Keratinocyte (primary cell): ENCODE results near the gene MAPT. TPM values are rescaled to one million over a fixed set of nuclear protein-coding genes. Genes with fewer than 3 reads are reported as not detected.

ENCODE experiments used
- DNase-seq: peaks from one replicate; pipeline ENCODE4 v3.0.0-alpha.2; 2011; ENCODE audit warnings: low read depth, missing footprints, low spot score
- FAIRE-seq: peaks from 2 replicates; lab custom pipeline; 2011; peaks lifted over from hg19 to GRCh38; lab: Jason Lieb, UNC
- H2AFZ ChIP-seq: 2 replicates; pipeline ENCODE4 v1.6.0; 2012; ENCODE audit warnings: low read length, control low read depth, inconsistent platforms; ENCODE audit not compliant: control insufficient read depth
- H3K27ac ChIP-seq: 2 replicates; pipeline ENCODE4 v1.5.1; 2011; ENCODE audit warnings: low read length; ENCODE audit not compliant: control insufficient read depth, insufficient read depth
- H3K27me3 ChIP-seq: 3 replicates; pipeline ENCODE4 v1.6.0; 2011; ENCODE audit warnings: low read length; ENCODE audit not compliant: control insufficient read depth, insufficient read depth; ENCODE audit errors: extremely low read depth
- H3K36me3 ChIP-seq, 2 experiments: 2 replicates in 1 of 2; 3 replicates in 1 of 2; pipeline ENCODE4 v1.5.1; 2011; ENCODE audit warnings: low read length in 2 of 2, mild to moderate bottlenecking in 1 of 2; ENCODE audit not compliant: control insufficient read depth in 2 of 2, insufficient read depth in 2 of 2; ENCODE audit errors: extremely low read depth in 1 of 2
- H3K4me1 ChIP-seq: 3 replicates; pipeline ENCODE4 v1.5.1; 2011; ENCODE audit warnings: low read length; ENCODE audit not compliant: control insufficient read depth, insufficient read depth; ENCODE audit errors: extremely low read depth
- H3K4me2 ChIP-seq: 3 replicates; pipeline ENCODE4 v1.6.0; 2011; ENCODE audit warnings: low read depth, low read length; ENCODE audit not compliant: control insufficient read depth, insufficient read depth; ENCODE audit errors: extremely low read depth
- H3K4me3 ChIP-seq, 3 experiments: fragments of 200-600 bp in 1 of 3; sonication (generic) in 1 of 3; 2 replicates in 2 of 3; 3 replicates in 1 of 3; pipeline ENCODE4 v1.5.1; 2011 to 2016; ENCODE audit warnings: low read length in 3 of 3, mild to moderate bottlenecking in 3 of 3, control low read depth in 2 of 3, inconsistent platforms in 1 of 3, low read depth in 1 of 3, mixed read lengths in 1 of 3, mixed run types in 1 of 3, moderate library complexity in 1 of 3; ENCODE audit not compliant: control insufficient read depth in 2 of 3, insufficient read depth in 2 of 3; ENCODE audit errors: extremely low read depth in 1 of 3
- H3K79me2 ChIP-seq: 2 replicates; pipeline ENCODE4 v1.6.0; 2012; ENCODE audit warnings: low read length; ENCODE audit not compliant: control insufficient read depth, insufficient read depth
- H3K9ac ChIP-seq: 3 replicates; pipeline ENCODE4 v1.6.0; 2011; ENCODE audit warnings: low read length; ENCODE audit not compliant: control insufficient read depth, insufficient read depth; ENCODE audit errors: extremely low read depth
- H3K9me1 ChIP-seq: 3 replicates; pipeline ENCODE4 v1.6.0; 2011; ENCODE audit warnings: low read length; ENCODE audit not compliant: control insufficient read depth, insufficient read depth; ENCODE audit errors: extremely low read depth
- H3K9me3 ChIP-seq: 2 replicates; pipeline ENCODE4 v1.5.1; 2012; ENCODE audit warnings: low read depth, low read length; ENCODE audit not compliant: control insufficient read depth
- H4K20me1 ChIP-seq: 3 replicates; pipeline ENCODE4 v1.6.0; 2011; ENCODE audit warnings: low read length; ENCODE audit not compliant: control insufficient read depth, insufficient read depth; ENCODE audit errors: extremely low read depth
- CTCF ChIP-seq, 3 experiments: IDR thresholded peaks in 1 of 3; conservative IDR thresholded peaks in 1 of 3; optimal IDR thresholded peaks in 1 of 3; 2 replicates in 2 of 3; 3 replicates in 1 of 3; pipeline versions ENCODE3 to v1.5.1; 2011; ENCODE audit warnings: low read length in 3 of 3, mild to moderate bottlenecking in 3 of 3, moderate library complexity in 2 of 3, control low read depth in 1 of 3, inconsistent platforms in 1 of 3; ENCODE audit not compliant: insufficient read depth in 2 of 3; ENCODE audit errors: extremely low read depth in 1 of 3
- EZH2 ChIP-seq: IDR thresholded peaks from one replicate; pipeline ENCODE4 v1.6.1; 2012; ENCODE audit warnings: inconsistent platforms, mild to moderate bottlenecking, low read length, moderate library complexity
- dilution Hi-C: fragments of 300-500 bp; cut with MboI; formaldehyde crosslinking; loops from one replicate; pipeline ENCODE4 v1.7.0; 2020; ENCODE audit warnings: low sequenced_read_pairs; ENCODE audit not compliant: extremely low pct_ligation_motif_present
- polyA plus RNA-seq, 5 experiments: library from polyadenylated mRNA; depleted of rRNA in 3 of 5; stranded (reverse) in 3 of 5; stranded (forward) in 1 of 5; unstranded in 1 of 5; fragments of >200 nt; gene quantifications; 1 replicate in 1 of 5; 2 replicates in 3 of 5; 3 replicates in 1 of 5; pipeline versions ENCODE4 v1.2.1 to v1.2.3, GENCODE V29; 2011 to 2012; ENCODE audit warnings: missing spikeins in 2 of 5, low read depth in 1 of 5, low replicate concordance in 1 of 5

Gene MAPT
- polyA plus RNA-seq, 1 donor (not counting 4 experiments of a cell fraction or from before 2014, with no cell fraction given) = 0.08 TPM

- Histone ChIP-seq H2AFZ (no peak overlapping the region), H3K4me2 (no peak overlapping the region), H3K9me1 (no peaks in the 10 kb centered on the region), H3K27ac (no peak overlapping the region), H4K20me1 (no peaks in the 10 kb centered on the region), H3K9me3 (no peaks in the 10 kb centered on the region), H3K79me2 (no peaks in the 10 kb centered on the region), H3K4me3 (no peak overlapping the region), H3K9ac (no peak overlapping the region), H3K4me1 (no peaks in the 10 kb centered on the region), H3K27me3 (no peaks in the 10 kb centered on the region), H3K36me3 (peaks cover 41 to 53% of the 10 kb centered on the region in 2 experiments)
- TF ChIP-seq CTCF (optimal IDR thresholded peaks at IDR 0.05 in 1 of 3, IDR thresholded peaks at IDR 0.05 in 1 of 3, conservative IDR thresholded peaks at IDR 0.05 in 1 of 3; ENCODE audit: extremely low read depth in 1 of 3, insufficient read depth in 2 of 3, low read length in 3 of 3) (no peak), EZH2 (no peak)
- dilution Hi-C loops = no loop called here
- DNase-seq = no peak
- no peak for FAIRE-seq
These were observed 143.4 kb downstream of the MAPT start for GRCh38 chr17:46037722-46038255.

GRCh38 chr17:46038414-46038813 is 144.1 kb downstream of the MAPT start:
- FAIRE-seq (no peak), DNase-seq (no peak)
- no peak overlapping the region for H2AFZ ChIP-seq
- no peaks in the 10 kb centered on the region for H3K9me1 ChIP-seq
- H3K4me1 ChIP-seq = no peaks in the 10 kb centered on the region
- no peak overlapping the region for H3K4me3 ChIP-seq
- H3K9ac ChIP-seq = no peak overlapping the region
- H3K9me3 ChIP-seq = no peaks in the 10 kb centered on the region
- dilution Hi-C loops = no loop called here
- no peak overlapping the region for H3K4me2 ChIP-seq
- no peak overlapping the region for H3K27ac ChIP-seq
- TF ChIP-seq CTCF (optimal IDR thresholded peaks at IDR 0.05 in 1 of 3, IDR thresholded peaks at IDR 0.05 in 1 of 3, conservative IDR thresholded peaks at IDR 0.05 in 1 of 3; ENCODE audit: extremely low read depth in 1 of 3, insufficient read depth in 2 of 3, low read length in 3 of 3) (no peak), EZH2 (no peak)
- H3K27me3 ChIP-seq = no peaks in the 10 kb centered on the region
- H3K36me3 ChIP-seq = peaks cover 42 to 51% of the 10 kb centered on the region in 2 experiments
- H3K79me2 ChIP-seq = no peaks in the 10 kb centered on the region
- no peaks in the 10 kb centered on the region for H4K20me1 ChIP-seq
